ENCODE data around the gene SEMA6B. TPM values are rescaled to one million over a fixed set of nuclear protein-coding genes. Genes with fewer than 3 reads are reported as not detected.
"Not testable (repeated sequence)": the region's sequence is repeated elsewhere in the genome, so short reads cannot be mapped to it uniquely, and the experiment has no call there.

SEMA6B gene
- total RNA-seq, 1 donor = 6.0 TPM

GRCh38 chr19:4534836-4535658, 24.4 kb downstream of the SEMA6B start, which contains the start of gene PLIN5:
TSS of gene PLIN5 (minus strand) at chr19:4535224. CDS start at chr19:4534074, 1,150 bp downstream.
- Histone ChIP-seq H3K4me3 (ENCODE audit: low read length) (no peak within 1 kb of the TSS), H3K4me1 (ENCODE audit: insufficient read depth, low read length) (peaks cover 38% of the 10 kb centered on the region), H3K9me3 (ENCODE audit: low read depth, low read length) (no peaks in the 10 kb centered on the region), H3K27me3 (ENCODE audit: insufficient read depth, low read length) (no peaks in the 10 kb centered on the region)

GRCh38 chr19:4533835-4534424, 25.6 kb downstream of the SEMA6B start:
- H3K9me3 ChIP-seq (ENCODE audit: low read depth, low read length) = no peaks in the 10 kb centered on the region
- peaks cover 28% of the 10 kb centered on the region for H3K4me1 ChIP-seq (ENCODE audit: insufficient read depth, low read length)
- H3K4me3 ChIP-seq (ENCODE audit: low read length) = no peak overlapping the region
- H3K27me3 ChIP-seq (ENCODE audit: insufficient read depth, low read length) = no peaks in the 10 kb centered on the region

- H3K27me3 ChIP-seq (ENCODE audit: insufficient read depth, low read length) = no peaks in the 10 kb centered on the region
- H3K4me1 ChIP-seq (ENCODE audit: insufficient read depth, low read length) = peaks cover 22% of the 10 kb centered on the region
- H3K9me3 ChIP-seq (ENCODE audit: low read depth, low read length) = no peaks in the 10 kb centered on the region
- no peak overlapping the region for H3K4me3 ChIP-seq (ENCODE audit: low read length)
Observed at GRCh38 chr19:4533334-4533733, 26.1 kb downstream of the SEMA6B start.

- H3K4me3 ChIP-seq (ENCODE audit: low read length) = no peak overlapping the region
- no peaks in the 10 kb centered on the region for H3K9me3 ChIP-seq (ENCODE audit: low read depth, low read length)
- peaks cover 14% of the 10 kb centered on the region for H3K4me1 ChIP-seq (ENCODE audit: insufficient read depth, low read length)
- no peaks in the 10 kb centered on the region for H3K27me3 ChIP-seq (ENCODE audit: insufficient read depth, low read length)
Observed at GRCh38 chr19:4531562-4532165, 27.8 kb downstream of the SEMA6B start.

- Histone ChIP-seq H3K27me3 (ENCODE audit: insufficient read depth, low read length) (no peaks in the 10 kb centered on the region), H3K4me3 (ENCODE audit: low read length) (no peak overlapping the region), H3K9me3 (ENCODE audit: low read depth, low read length) (no peaks in the 10 kb centered on the region), H3K4me1 (ENCODE audit: insufficient read depth, low read length) (no peaks in the 10 kb centered on the region)
Observed at GRCh38 chr19:4529924-4530522, 29.5 kb downstream of the SEMA6B start.

- H3K27me3 ChIP-seq (ENCODE audit: insufficient read depth, low read length) = no peaks in the 10 kb centered on the region
- no peak overlapping the region for H3K4me3 ChIP-seq (ENCODE audit: low read length)
- H3K4me1 ChIP-seq (ENCODE audit: insufficient read depth, low read length) = no peaks in the 10 kb centered on the region
- no peaks in the 10 kb centered on the region for H3K9me3 ChIP-seq (ENCODE audit: low read depth, low read length)
Observed at GRCh38 chr19:4528843-4529242, 30.6 kb downstream of the SEMA6B start.

GRCh38 chr19:4527377-4527776, 32.1 kb downstream of the SEMA6B start:
- H3K27me3 ChIP-seq (ENCODE audit: insufficient read depth, low read length); H3K4me1 ChIP-seq (ENCODE audit: insufficient read depth, low read length); H3K4me3 ChIP-seq (ENCODE audit: low read length); H3K9me3 ChIP-seq (ENCODE audit: low read depth, low read length): not testable (repeated sequence)

- Histone ChIP-seq H3K4me3 (ENCODE audit: low read length) (no peak overlapping the region), H3K9me3 (ENCODE audit: low read depth, low read length) (no peaks in the 10 kb centered on the region), H3K4me1 (ENCODE audit: insufficient read depth, low read length) (no peaks in the 10 kb centered on the region), H3K27me3 (ENCODE audit: insufficient read depth, low read length) (no peaks in the 10 kb centered on the region)
Observed at GRCh38 chr19:4525563-4526002, 33.9 kb downstream of the SEMA6B start.

- Histone ChIP-seq H3K9me3 (ENCODE audit: low read depth, low read length) (no peaks in the 10 kb centered on the region), H3K27me3 (ENCODE audit: insufficient read depth, low read length) (no peaks in the 10 kb centered on the region), H3K4me1 (ENCODE audit: insufficient read depth, low read length) (no peaks in the 10 kb centered on the region), H3K4me3 (ENCODE audit: low read length) (no peak overlapping the region)
Observed at GRCh38 chr19:4524808-4525562, 34.5 kb downstream of the SEMA6B start.

- no peaks in the 10 kb centered on the region for H3K4me1 ChIP-seq (ENCODE audit: insufficient read depth, low read length)
- H3K27me3 ChIP-seq (ENCODE audit: insufficient read depth, low read length) = no peaks in the 10 kb centered on the region
- no peaks in the 10 kb centered on the region for H3K9me3 ChIP-seq (ENCODE audit: low read depth, low read length)
- H3K4me3 ChIP-seq (ENCODE audit: low read length) = no peak overlapping the region
Observed at GRCh38 chr19:4523306-4524110, 36.0 kb downstream of the SEMA6B start.

GRCh38 chr19:4522291-4523002, 37.0 kb downstream of the SEMA6B start:
- no peaks in the 10 kb centered on the region for H3K27me3 ChIP-seq (ENCODE audit: insufficient read depth, low read length)
- no peak overlapping the region for H3K4me3 ChIP-seq (ENCODE audit: low read length)
- no peaks in the 10 kb centered on the region for H3K9me3 ChIP-seq (ENCODE audit: low read depth, low read length)
- no peaks in the 10 kb centered on the region for H3K4me1 ChIP-seq (ENCODE audit: insufficient read depth, low read length)

- Histone ChIP-seq H3K27me3 (ENCODE audit: insufficient read depth, low read length) (no peaks in the 10 kb centered on the region), H3K4me1 (ENCODE audit: insufficient read depth, low read length) (no peaks in the 10 kb centered on the region), H3K9me3 (ENCODE audit: low read depth, low read length) (no peaks in the 10 kb centered on the region), H3K4me3 (ENCODE audit: low read length) (no peak overlapping the region)
Observed at GRCh38 chr19:4521888-4522242, 37.6 kb downstream of the SEMA6B start.

- Histone ChIP-seq H3K9me3 (ENCODE audit: low read depth, low read length) (no peaks in the 10 kb centered on the region), H3K4me3 (ENCODE audit: low read length) (no peak overlapping the region), H3K27me3 (ENCODE audit: insufficient read depth, low read length) (no peaks in the 10 kb centered on the region), H3K4me1 (ENCODE audit: insufficient read depth, low read length) (no peaks in the 10 kb centered on the region)
Observed at GRCh38 chr19:4521170-4521887, 38.2 kb downstream of the SEMA6B start.
